ENCODE measurements around the gene KNSTRN. TPM values are rescaled to one million over a fixed set of nuclear protein-coding genes. Genes with fewer than 3 reads are reported as not detected.

KNSTRN gene
- total RNA-seq, 2 donors from 2014 or later: 12.9 to 19.8 TPM

- H3K4me1 ChIP-seq (replicated peaks): no peaks in the 10 kb centered on the region
- no peaks in the 10 kb centered on the region for H3K36me3 ChIP-seq
- TF ChIP-seq CTCF (IDR thresholded peaks at IDR 0.05) (no peak), POLR2AphosphoS5 (IDR thresholded peaks at IDR 0.05) (no peak), POLR2A (IDR thresholded peaks at IDR 0.05) (no peak)
- no peaks in the 10 kb centered on the region for H3K27me3 ChIP-seq (replicated peaks; ENCODE audit: insufficient read depth)
- intact Hi-C loops (cut with DNase I): no loop called here
- 88% methylated on average over 13 of the region's 13 CpGs for WGBS
- no peak overlapping the region for H3K4me3 ChIP-seq
- peak overlapping the region; percentile 73 to 81 for H3K27ac ChIP-seq
- H3K9me3 ChIP-seq: no peaks in the 10 kb centered on the region
- DNase-seq (ENCODE audit: low spot score): no peak
These were observed 6.7 kb downstream of the KNSTRN start for GRCh38 chr15:40388941-40389823.

GRCh38 chr15:40389824-40390595 is 7.5 kb downstream of the KNSTRN start:
- DNase-seq (ENCODE audit: low spot score): peak; percentile 58
- Histone ChIP-seq H3K27ac (peak overlapping the region; percentile 73 to 81), H3K9me3 (no peaks in the 10 kb centered on the region), H3K36me3 (no peaks in the 10 kb centered on the region), H3K4me1 (replicated peaks) (no peaks in the 10 kb centered on the region), H3K4me3 (no peak overlapping the region), H3K27me3 (replicated peaks; ENCODE audit: insufficient read depth) (no peaks in the 10 kb centered on the region)
- TF ChIP-seq POLR2A (IDR thresholded peaks at IDR 0.05) (no peak), POLR2AphosphoS5 (IDR thresholded peaks at IDR 0.05) (peak; percentile 89)
- 52% methylated on average over 2 of the region's 2 CpGs for WGBS
- intact Hi-C loops (cut with DNase I): no loop called here

GRCh38 chr15:40392986-40393948 is 10.7 kb downstream of the KNSTRN start:
- no peaks in the 10 kb centered on the region for H3K9me3 ChIP-seq
- no peaks in the 10 kb centered on the region for H3K4me1 ChIP-seq (replicated peaks)
- intact Hi-C loops (cut with DNase I): no loop called here
- no peak overlapping the region for H3K27ac ChIP-seq
- no peak overlapping the region for H3K4me3 ChIP-seq
- 92% methylated on average over 4 of the region's 4 CpGs for WGBS
- H3K27me3 ChIP-seq (replicated peaks; ENCODE audit: insufficient read depth): no peaks in the 10 kb centered on the region
- DNase-seq (ENCODE audit: low spot score): no peak
- H3K36me3 ChIP-seq: no peaks in the 10 kb centered on the region
- TF ChIP-seq POLR2A (IDR thresholded peaks at IDR 0.05) (no peak), CTCF (IDR thresholded peaks at IDR 0.05) (no peak), POLR2AphosphoS5 (IDR thresholded peaks at IDR 0.05) (no peak)

DNA sequence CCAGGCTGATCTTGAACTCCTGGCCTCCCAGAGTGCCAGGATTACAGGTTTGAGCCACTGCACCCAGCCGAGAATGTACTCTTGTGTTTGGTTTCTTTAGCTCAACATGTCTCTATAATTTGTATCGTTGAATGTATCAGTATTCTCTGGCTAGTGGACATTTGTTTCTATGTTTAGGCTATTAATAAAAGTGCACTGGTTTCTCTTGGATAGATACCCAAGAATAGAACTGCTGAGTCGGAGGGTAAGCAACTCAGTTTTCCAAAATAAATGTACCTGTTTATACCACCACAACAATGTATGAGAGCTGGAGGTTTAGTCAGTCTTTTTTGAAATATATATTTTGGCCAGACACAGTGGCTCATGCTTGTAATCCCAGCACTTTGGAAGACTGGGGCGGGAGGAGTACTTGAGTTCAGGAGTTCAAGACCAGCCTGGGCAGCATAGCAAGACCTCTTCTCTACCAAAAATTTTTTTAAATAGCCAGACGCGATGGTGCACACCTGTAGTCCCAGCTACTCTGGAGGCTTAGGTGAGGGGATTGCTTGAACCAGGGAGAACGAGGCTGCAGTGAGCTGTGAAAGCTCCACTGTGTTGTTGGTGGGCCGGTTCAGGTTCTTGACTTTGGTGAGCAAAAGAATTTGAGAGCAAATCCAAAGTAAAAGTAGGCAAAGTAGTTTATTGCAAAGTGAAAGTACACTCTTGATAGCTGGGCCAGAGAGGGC is 15.3 kb downstream of the KNSTRN start:
- Histone ChIP-seq H3K27ac (no peak overlapping the region), H3K27me3 (replicated peaks; ENCODE audit: insufficient read depth) (no peaks in the 10 kb centered on the region), H3K36me3 (no peaks in the 10 kb centered on the region), H3K4me1 (replicated peaks) (no peaks in the 10 kb centered on the region), H3K4me3 (no peak overlapping the region), H3K9me3 (no peaks in the 10 kb centered on the region)
- intact Hi-C loops (cut with DNase I): no loop called here
- DNase-seq (ENCODE audit: low spot score): no peak
- no peak for TF ChIP-seq POLR2A (IDR thresholded peaks at IDR 0.05)
- TF ChIP-seq POLR2AphosphoS5 (IDR thresholded peaks at IDR 0.05): no peak
- no peak for TF ChIP-seq CTCF (IDR thresholded peaks at IDR 0.05)
- WGBS: 83% methylated on average over 8 of the region's 8 CpGs
